ENCODE measurements around the gene PPP3CA.
"Not testable (repeated sequence)": the region's sequence is repeated elsewhere in the genome, so short reads cannot be mapped to it uniquely, and the experiment has no call there.

- TF ChIP-seq CTCF, POLR2A (IDR thresholded peaks at IDR 0.05): not testable (repeated sequence)
Measured at GRCh38 chr4:100995002-100995401, 352.3 kb downstream of the PPP3CA start.

All from right lobe of liver (tissue), 4 donors.